Muscle of leg (tissue), 11 donors: ENCODE measurements around the gene PCDHA4. TPM values are rescaled to one million over a fixed set of nuclear protein-coding genes. Genes with fewer than 3 reads are reported as not detected.
"Not testable (repeated sequence)": the region's sequence is repeated elsewhere in the genome, so short reads cannot be mapped to it uniquely, and the experiment has no call there.

Experiments used
- DNase-seq: peaks from one replicate; pipeline ENCODE4 v3.0.0; 2013
- H3K27ac ChIP-seq: one replicate; pipeline ENCODE4 v1.5.1; 2013; ENCODE audit warnings: mild to moderate bottlenecking, low read length, control low read depth
- H3K27me3 ChIP-seq: one replicate; pipeline ENCODE4 v1.6.1; 2013; ENCODE audit warnings: low read length; ENCODE audit not compliant: control insufficient read depth, insufficient read depth
- H3K36me3 ChIP-seq: one replicate; pipeline ENCODE4 v1.6.1; 2013; ENCODE audit warnings: low read length; ENCODE audit not compliant: control insufficient read depth, insufficient read depth
- H3K4me1 ChIP-seq: one replicate; pipeline ENCODE4 v1.6.1; 2013; ENCODE audit warnings: low read length; ENCODE audit not compliant: control insufficient read depth, insufficient read depth
- H3K4me3 ChIP-seq: one replicate; pipeline ENCODE4 v1.5.1; 2013; ENCODE audit warnings: low read length, control low read depth
- H3K9me3 ChIP-seq: replicated peaks from 2 replicates; pipeline ENCODE4 v1.6.1; 2013; ENCODE audit warnings: low read depth, low read length; ENCODE audit not compliant: control insufficient read depth
- whole genome bisulfite sequencing: methylation state at CpG from one replicate; pipeline ENCODE4 v1.1.5; 2013; ENCODE audit warnings: missing lambda C conversion rate; ENCODE audit not compliant: insufficient coverage; 5-methylcytosine and 5-hydroxymethylcytosine counted together
- polyA plus RNA-seq, 8 donors: library from polyadenylated mRNA; unstranded; fragments of 120-200 nt; gene quantifications; one replicate each; pipeline versions ENCODE4 v1.2.1 to v1.2.3, GENCODE V29; 2013; ENCODE audit warnings: inconsistent platforms in 1 of 8, low replicate concordance in 1 of 8; ENCODE audit not compliant: insufficient read length in 8 of 8, insufficient read depth in 1 of 8
- total RNA-seq: library from RNA; stranded (reverse); fragments of 120-200 nt; gene quantifications from one replicate; pipeline ENCODE4 v1.2.4, GENCODE V29; 2013

PCDHA4 gene
- total and polyA plus RNA-seq, 9 donors, result 0.07 to 0.23 (median 0.12) TPM

DNA sequence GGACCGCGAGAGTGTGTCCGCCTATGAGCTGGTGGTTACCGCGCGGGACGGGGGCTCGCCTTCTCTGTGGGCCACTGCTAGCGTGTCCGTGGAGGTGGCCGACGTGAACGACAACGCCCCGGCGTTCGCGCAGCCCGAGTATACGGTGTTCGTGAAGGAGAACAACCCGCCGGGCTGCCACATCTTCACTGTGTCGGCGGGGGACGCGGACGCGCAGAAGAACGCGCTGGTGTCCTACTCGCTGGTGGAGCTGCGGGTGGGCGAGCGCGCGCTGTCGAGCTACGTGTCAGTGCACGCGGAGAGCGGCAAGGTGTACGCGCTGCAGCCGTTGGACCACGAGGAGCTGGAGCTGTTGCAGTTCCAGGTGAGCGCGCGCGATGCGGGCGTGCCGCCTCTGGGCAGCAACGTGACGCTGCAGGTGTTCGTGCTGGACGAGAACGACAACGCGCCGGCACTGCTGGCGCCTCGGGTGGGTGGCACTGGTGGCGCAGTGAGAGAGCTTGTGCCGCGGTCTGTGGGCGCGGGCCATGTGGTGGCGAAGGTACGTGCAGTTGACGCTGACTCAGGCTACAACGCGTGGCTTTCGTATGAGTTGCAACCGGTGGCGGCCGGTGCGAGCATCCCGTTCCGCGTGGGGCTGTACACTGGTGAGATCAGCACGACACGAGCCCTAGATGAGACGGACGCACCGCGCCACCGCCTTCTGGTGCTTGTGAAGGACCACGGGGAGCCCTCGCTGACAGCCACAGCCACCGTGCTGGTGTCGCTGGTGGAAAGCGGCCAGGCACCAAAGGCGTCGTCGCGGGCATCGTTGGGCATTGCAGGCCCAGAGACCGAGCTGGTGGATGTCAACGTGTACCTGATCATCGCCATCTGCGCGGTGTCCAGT lies 29.0 kb downstream of the PCDHA4 start:
- H3K36me3 ChIP-seq, result no peaks in the 10 kb centered on the region
- H3K9me3 ChIP-seq, result peaks cover 17% of the 10 kb centered on the region
- no peak overlapping the region for H3K4me3 ChIP-seq
- H3K4me1 ChIP-seq, result no peaks in the 10 kb centered on the region
- H3K27me3 ChIP-seq, result peaks cover 7% of the 10 kb centered on the region
- DNase-seq, result no peak
- no peak overlapping the region for H3K27ac ChIP-seq
- 37% methylated on average over 103 of the region's 103 CpGs for WGBS

DNA sequence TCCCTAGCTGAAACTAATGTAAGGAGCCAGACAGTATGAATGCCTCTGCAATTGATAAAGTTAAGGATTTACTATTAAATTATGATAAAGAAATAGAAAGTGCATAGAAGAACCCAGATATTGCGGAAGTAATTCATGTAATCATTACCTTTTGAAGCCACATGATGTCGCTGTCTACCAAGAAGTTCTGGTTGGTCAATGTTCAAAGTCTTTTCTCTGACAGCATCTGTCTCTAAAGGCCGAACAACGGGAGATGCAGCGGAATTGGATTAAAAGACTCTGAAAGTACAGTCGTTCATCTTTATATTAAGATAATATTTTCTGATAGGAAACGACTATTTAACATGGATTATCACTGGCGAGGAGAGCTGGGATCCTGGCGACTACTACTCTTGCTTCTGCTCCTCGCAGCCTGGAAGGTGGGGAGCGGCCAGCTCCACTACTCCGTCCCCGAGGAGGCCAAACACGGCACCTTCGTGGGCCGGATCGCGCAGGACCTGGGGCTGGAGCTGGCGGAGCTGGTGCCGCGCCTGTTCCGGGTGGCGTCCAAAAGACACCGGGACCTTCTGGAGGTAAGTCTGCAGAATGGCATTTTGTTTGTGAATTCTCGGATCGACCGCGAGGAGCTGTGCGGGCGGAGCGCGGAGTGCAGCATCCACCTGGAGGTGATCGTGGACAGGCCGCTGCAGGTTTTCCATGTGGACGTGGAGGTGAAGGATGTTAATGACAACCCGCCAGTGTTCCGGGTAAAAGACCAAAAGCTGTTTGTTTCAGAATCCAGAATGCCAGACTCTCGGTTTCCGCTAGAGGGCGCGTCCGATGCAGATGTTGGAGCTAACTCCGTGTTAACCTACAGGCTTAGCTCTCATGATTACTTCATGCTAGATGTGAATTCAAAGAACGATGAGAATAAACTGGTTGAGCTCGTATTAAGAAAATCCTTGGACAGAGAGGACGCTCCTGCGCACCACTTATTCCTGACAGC lies 34.4 kb downstream of the PCDHA4 start, which contains the start of gene PCDHA8:
Gene PCDHA8, plus strand, starts transcription at position 210 of the 985 bp plus-strand sequence. Its CDS starts 135 bp downstream, at position 345.
- no peak for DNase-seq
- peaks cover 16% of the 10 kb centered on the region for H3K9me3 ChIP-seq
- no peaks in the 10 kb centered on the region for H3K27me3 ChIP-seq
- 17% methylated on average over 14 of the region's 47 CpGs for WGBS
- H3K27ac ChIP-seq, result no peak within 1 kb of the TSS
- H3K4me3 ChIP-seq, result no peak within 1 kb of the TSS
- no peaks in the 10 kb centered on the region for H3K36me3 ChIP-seq
- H3K4me1 ChIP-seq, result no peaks in the 10 kb centered on the region

DNA sequence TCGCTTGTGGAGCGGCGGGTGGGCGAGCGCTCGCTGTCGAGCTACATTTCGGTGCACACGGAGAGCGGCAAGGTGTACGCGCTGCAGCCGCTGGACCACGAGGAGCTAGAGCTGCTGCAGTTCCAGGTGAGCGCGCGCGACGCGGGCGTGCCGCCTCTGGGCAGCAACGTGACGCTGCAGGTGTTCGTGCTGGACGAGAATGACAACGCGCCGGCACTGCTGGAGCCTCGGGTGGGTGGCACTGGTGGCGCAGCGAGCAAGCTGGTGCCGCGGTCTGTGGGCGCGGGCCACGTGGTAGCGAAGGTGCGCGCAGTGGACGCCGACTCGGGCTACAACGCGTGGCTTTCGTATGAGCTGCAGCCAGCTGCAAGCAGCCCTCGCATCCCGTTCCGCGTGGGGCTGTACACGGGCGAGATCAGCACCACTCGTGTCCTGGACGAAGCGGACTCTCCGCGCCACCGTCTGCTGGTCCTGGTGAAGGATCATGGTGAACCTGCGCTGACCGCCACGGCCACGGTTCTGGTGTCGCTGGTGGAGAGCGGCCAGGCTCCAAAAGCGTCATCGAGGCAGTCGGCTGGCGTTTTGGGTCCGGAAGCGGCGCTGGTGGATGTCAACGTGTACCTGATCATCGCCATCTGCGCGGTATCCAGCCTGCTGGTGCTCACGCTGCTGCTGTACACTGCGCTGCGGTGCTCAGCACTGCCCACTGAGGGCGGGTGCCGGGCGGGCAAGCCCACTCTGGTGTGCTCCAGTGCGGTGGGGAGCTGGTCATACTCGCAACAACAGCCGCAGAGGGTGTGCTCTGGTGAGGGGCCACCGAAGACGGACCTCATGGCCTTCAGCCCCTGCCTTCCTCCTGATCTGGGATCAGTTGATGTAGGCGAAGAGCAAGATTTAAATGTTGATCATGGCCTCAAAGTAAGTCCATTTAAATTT lies 36.2 kb downstream of the PCDHA4 start:
- DNase-seq, result no peak
- Histone ChIP-seq H3K36me3 (no peaks in the 10 kb centered on the region), H3K27ac (no peak overlapping the region), H3K27me3 (no peaks in the 10 kb centered on the region), H3K4me3 (no peak overlapping the region), H3K9me3 (peaks cover 11% of the 10 kb centered on the region), H3K4me1 (no peaks in the 10 kb centered on the region)
- WGBS, result 43% methylated on average over 42 of the region's 87 CpGs

DNA sequence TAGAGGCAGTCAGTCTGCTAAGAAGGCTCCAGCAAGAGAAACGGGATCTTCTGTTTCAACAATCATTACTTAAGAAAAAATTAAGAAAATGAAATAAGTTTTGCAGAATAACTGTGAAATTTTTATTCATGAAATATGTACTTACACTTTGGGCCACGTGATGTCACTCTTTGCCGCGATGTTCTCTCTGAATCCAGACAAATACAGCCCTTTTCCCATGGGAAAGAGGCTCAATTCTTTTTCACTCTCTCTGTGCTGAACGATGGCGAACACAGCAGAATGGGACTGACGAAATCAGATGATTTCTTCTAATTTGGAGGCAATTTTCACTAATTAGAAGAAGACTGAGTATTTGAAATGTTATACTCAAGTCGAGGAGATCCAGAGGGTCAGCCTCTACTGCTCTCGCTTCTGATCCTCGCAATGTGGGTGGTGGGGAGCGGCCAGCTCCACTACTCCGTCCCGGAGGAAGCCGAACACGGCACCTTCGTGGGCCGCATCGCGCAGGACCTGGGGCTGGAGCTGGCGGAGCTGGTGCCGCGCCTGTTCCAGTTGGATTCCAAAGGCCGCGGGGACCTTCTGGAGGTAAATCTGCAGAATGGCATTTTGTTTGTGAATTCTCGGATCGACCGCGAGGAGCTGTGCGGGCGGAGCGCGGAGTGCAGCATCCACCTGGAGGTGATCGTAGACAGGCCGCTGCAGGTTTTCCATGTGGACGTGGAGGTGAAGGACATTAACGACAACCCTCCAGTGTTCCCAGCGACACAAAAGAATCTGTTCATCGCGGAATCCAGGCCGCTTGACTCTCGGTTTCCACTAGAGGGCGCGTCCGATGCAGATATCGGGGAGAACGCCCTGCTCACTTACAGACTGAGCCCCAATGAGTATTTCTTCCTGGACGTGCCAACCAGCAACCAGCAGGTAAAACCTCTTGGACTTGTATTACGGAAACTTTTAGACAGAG lies 41.6 kb downstream of the PCDHA4 start, which contains the start of gene PCDHA9:
Gene PCDHA9, plus strand, starts transcription at position 244 of the 964 bp plus-strand sequence. Its CDS starts 114 bp downstream, at position 358.
- H3K27ac ChIP-seq, H3K4me3 ChIP-seq, DNase-seq, H3K27me3 ChIP-seq, H3K9me3 ChIP-seq, H3K36me3 ChIP-seq, H3K4me1 ChIP-seq: not testable (repeated sequence)
- WGBS, result 40% methylated on average over 2 of the region's 48 CpGs

DNA sequence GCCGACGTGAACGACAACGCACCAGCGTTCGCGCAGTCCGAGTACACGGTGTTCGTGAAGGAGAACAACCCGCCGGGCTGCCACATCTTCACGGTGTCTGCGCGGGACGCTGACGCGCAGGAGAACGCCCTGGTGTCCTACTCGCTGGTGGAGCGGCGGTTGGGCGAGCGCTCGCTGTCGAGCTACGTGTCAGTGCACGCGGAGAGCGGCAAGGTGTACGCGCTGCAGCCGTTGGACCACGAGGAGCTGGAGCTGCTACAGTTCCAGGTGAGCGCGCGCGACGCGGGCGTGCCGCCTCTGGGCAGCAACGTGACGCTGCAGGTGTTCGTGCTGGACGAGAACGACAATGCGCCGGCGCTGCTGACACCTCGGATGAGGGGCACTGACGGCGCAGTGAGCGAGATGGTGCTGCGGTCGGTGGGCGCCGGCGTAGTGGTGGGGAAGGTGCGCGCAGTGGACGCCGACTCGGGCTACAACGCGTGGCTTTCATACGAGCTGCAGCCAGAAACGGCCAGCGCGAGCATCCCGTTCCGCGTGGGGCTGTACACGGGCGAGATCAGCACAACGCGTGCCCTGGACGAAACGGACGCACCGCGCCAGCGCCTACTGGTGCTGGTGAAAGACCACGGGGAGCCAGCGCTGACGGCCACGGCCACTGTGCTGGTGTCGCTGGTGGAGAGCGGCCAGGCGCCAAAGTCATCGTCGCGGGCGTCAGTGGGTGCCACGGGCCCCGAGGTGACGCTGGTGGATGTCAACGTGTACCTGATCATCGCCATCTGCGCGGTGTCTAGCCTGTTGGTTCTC lies 43.2 kb downstream of the PCDHA4 start:
- not testable (repeated sequence) for H3K36me3 ChIP-seq, H3K4me3 ChIP-seq, H3K9me3 ChIP-seq, DNase-seq, H3K27me3 ChIP-seq, H3K27ac ChIP-seq, H3K4me1 ChIP-seq
- WGBS, result 37% methylated on average over 84 of the region's 101 CpGs

DNA sequence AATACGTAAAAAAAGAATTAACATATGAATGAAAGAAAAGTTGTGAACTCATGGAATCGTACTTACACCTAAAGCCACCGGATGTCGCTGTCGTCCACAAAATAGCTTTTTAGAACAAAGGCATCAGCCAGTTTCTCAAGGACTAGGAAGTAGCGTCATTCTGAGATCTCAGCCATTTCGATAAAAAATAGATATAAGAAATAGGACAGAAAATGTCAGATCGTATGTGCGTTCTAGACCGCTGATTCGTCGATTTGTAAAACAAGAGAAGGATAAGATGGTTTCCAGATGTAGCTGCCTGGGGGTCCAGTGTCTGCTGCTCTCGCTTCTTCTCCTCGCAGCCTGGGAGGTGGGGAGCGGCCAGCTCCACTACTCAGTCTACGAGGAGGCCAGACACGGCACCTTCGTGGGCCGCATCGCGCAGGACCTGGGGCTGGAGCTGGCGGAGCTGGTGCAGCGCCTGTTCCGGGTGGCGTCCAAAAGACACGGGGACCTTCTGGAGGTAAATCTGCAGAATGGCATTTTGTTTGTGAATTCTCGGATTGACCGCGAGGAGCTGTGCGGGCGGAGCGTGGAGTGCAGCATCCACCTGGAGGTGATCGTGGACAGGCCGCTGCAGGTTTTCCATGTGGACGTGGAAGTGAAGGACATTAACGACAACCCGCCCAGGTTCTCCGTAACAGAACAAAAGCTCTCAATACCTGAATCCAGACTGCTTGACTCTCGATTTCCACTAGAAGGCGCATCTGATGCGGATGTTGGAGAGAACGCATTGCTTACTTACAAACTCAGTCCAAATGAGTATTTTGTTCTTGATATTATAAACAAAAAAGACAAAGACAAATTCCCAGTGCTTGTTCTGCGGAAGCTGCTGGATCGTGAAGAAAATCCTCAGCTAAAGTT lies 49.2 kb downstream of the PCDHA4 start, which contains the start of gene PCDHA10:
Gene PCDHA10, plus strand, starts transcription at position 126 of the 903 bp plus-strand sequence. Its CDS starts 152 bp downstream, at position 278.
- Histone ChIP-seq H3K4me1 (no peaks in the 10 kb centered on the region), H3K4me3 (no peak within 1 kb of the TSS), H3K27ac (no peak within 1 kb of the TSS), H3K9me3 (peaks cover 11% of the 10 kb centered on the region), H3K36me3 (no peaks in the 10 kb centered on the region), H3K27me3 (no peaks in the 10 kb centered on the region)
- WGBS, result 20% methylated on average over 1 of the region's 44 CpGs
- no peak for DNase-seq

DNA sequence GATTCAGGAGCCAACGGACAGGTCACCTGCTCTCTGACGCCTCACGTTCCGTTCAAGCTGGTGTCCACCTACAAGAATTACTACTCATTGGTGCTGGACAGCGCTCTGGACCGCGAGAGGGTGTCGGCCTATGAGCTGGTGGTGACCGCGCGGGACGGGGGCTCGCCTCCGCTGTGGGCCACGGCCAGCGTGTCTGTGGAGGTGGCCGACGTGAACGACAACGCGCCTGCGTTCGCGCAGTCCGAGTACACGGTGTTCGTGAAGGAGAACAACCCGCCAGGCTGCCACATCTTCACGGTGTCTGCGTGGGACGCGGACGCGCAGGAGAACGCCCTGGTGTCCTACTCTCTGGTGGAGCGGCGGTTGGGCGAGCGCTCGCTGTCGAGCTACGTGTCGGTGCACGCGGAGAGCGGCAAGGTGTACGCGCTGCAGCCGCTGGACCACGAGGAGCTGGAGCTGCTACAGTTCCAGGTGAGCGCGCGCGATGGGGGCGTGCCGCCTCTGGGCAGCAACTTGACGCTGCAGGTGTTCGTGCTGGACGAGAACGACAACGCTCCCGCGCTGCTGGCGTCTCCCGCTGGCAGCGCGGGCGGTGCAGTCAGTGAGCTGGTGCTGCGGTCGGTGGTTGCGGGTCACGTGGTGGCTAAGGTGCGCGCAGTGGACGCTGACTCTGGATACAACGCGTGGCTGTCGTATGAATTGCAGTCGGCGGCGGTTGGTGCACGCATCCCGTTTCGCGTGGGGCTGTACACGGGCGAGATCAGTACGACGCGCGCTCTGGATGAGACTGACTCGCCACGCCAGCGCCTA lies 50.5 kb downstream of the PCDHA4 start:
- H3K27me3 ChIP-seq, result peaks cover 2% of the 10 kb centered on the region
- H3K4me1 ChIP-seq, result no peaks in the 10 kb centered on the region
- H3K9me3 ChIP-seq, result peaks cover 21% of the 10 kb centered on the region
- DNase-seq, result no peak
- no peak overlapping the region for H3K4me3 ChIP-seq
- 56% methylated on average over 73 of the region's 94 CpGs for WGBS
- no peaks in the 10 kb centered on the region for H3K36me3 ChIP-seq
- H3K27ac ChIP-seq, result no peak overlapping the region
